GM18870 (cell line): ENCODE data around the gene C14orf93.
"Not testable (repeated sequence)": the region's sequence is repeated elsewhere in the genome, so short reads cannot be mapped to it uniquely, and the experiment has no call there.

Experiments
- ATAC-seq: cut with Tn5 transposase; IDR thresholded peaks from one replicate; pipeline ENCODE4 v1.9.1; 2021; ENCODE audit warnings: moderate library complexity; ENCODE audit not compliant: unreplicated experiment

Gene C14orf93

DNA sequence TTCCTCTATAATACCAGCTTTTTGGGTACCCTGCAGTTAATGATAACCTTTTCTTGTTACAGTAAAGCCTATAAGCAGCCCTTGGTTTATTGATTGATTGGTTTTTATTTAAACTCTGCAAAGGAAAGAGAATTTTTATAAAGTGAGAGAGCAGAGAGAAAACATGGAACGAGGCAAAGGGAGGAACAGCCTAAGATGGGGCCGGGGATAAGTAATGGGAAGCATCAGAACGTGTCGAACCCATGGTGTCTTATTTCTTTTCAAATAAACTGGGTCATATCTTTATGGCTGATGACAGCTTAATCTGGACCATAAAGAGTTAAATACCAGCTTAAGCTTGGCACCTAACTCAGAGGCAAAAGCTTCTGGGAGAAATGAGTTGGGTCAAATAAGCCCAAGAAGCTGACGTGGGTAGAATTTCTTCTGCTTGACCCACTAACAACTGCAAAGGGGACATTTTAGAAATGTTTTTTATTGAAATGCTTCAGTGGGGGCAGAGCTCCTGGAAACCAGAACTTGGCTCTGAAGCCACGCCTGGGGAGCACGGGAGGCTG lies 12.0 kb upstream of the C14orf93 start:
- ATAC-seq: no peak

DNA sequence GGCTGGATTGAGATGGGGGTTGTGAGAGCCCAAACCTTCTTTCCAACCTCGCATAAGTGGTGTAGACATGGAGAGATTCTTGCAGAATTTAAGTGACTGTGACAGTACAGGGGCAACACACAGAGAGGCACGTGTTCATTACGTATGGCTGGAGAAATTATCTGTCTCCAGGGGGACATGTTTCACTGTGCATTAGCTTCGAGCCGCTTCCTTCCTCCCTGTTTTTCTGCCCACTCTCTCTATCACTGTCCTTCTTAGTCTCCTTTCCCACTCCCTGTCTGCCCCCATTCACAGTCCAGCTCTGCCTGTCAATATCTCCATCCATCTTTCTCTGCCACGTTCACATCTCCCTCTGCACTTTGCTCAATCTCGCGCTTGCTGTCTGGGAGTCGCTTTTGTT lies 11.5 kb upstream of the C14orf93 start:
- no peak for ATAC-seq

DNA sequence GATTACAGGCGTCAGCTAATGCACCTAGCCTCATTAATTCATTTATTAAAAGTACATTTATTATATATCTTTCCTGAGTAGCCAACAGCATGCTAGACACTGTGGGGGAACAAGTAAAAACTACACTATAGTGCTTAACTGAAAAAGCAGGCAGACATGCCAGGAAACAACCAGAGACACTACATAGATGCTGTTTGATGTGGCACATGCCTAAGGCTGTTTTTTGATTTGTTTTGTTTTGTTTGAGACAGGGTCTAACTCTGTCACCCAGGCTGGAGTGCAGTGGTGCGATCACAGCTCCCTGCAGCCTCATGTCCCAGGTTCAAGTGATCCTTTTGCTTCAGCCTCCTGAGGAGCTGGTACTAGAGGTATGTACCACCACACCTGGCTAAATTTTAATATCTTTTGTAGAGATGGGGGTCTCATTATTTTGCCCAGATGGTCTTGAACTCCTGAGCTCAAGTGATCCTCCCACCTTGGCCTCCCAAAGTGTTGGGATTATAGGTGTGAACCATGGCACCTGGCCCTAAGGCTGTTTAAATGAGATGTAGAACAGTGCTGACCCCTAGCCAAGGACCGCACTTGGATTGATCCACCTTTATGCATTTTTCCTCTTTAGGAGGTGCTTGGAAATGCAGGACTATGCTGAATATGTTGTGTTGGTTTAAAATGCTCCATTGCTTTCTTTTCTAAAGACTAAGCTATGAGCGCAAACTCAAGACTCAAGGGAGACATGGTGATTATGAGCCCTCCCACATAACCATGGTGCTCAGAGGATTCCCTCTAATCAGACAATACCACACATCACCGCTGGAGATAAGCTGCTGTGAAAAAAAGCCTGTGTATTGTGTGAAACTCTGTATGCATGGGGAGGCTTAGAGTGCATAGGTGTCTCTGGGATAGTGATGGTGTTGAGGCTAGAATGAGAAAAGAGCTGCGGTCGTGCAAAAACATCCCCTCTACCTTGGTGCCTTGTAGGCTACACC lies 10.5 kb upstream of the C14orf93 start:
- ATAC-seq: no peak

DNA sequence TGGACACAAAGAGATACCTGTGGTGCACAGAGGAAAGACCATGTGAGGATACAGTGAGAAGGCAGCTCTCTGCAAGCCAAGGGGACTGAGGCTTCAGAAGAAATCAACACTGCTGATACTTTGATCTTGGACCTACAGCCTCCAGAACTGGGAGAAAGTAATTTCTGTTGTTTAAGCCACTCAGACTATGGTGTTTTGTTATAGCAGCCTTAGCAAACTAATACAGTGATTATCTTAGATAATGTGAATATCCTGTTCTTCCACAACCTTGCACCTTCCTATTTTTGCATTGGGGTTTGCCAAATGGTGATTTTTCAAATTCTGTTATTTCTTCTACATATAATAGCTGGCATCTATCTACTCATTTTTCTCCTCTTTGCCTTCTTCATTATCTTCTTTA lies 8.2 kb upstream of the C14orf93 start:
- ATAC-seq: no peak

DNA sequence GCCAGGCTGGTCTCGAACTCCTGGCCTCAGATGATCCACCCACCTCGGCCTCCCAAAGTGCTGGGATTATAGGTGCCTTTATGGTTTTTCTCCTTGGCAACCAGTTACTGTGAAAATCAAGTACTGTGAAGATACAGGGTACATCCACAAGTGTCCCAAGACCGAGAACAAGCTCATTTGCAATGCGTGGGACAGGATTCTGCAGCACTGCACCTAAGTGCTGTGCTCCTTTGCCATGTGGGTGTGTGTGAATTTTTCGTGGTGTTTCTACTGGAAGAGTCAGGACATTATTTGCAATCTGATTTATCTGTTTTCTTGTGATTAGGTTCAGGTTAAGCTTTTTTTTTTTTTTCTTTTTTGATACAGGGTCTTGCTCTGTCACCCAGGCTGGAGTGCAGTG lies 7.1 kb upstream of the C14orf93 start:
- no peak for ATAC-seq

DNA sequence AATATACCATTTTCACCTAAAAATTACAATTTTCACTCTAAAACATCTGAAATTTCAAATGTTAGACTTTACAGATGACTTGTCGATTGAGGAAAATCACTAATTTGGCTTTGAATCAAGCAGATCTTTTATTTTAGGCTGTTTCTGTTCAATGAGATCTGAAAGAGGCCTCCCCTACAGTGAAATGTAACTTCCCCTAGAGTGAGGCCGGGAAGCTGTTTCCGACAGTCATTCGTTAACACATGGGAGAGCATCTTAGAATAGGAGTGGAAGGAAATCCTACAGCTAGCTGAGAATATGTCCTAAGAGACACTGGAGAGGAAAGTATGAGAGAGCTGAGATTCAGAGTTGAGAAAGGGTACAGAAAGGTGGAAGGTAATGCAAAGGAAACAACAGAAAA lies 5.7 kb upstream of the C14orf93 start:
- no peak for ATAC-seq

DNA sequence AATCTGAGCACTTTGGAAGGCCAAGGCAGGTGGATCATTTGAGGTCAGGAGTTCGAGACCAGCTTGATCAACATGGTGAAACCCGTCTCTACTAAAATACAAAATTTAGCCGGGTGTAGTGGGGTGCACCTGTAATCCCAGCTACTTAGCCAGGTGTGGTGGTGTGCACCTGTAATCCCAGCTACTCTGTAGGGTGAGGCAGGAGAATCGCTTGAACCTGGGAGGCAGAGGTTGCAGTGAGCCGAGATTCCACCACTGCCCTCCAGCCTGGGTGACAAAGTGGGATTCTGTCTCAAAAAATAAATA lies 3.8 kb upstream of the C14orf93 start:
- ATAC-seq: not testable (repeated sequence)

DNA sequence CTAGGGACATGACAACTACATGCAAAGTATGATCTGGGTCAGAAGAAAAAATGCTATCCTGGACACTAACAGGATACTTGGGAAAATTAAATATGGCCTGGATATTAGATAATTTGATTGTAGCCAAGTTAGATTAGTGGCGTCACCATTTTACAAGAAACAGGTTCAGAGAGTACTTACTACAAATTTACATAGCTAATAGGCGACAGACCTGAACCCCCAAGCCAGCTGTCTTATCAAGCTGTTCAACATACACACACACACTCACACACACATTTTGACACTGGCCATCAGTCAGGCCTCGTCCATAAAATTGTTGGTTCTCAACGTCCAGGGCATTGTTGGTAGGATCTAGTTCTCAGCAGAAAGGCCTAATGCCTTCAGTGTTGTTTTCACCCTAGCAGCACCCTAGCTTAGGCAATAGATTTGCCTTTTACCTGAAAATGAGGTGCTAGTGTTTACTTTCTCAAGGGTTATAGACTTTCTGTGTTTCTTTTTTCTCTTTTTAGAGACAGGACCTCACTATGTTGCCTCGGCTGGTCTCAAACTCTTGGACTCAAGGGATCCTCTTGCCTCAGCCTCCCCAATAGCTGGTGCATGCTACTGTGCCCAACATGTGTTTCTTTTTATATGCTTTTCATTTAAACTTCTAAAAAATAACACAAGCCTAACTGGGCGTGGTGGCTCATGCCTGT lies 3.3 kb upstream of the C14orf93 start:
- ATAC-seq: no peak

DNA sequence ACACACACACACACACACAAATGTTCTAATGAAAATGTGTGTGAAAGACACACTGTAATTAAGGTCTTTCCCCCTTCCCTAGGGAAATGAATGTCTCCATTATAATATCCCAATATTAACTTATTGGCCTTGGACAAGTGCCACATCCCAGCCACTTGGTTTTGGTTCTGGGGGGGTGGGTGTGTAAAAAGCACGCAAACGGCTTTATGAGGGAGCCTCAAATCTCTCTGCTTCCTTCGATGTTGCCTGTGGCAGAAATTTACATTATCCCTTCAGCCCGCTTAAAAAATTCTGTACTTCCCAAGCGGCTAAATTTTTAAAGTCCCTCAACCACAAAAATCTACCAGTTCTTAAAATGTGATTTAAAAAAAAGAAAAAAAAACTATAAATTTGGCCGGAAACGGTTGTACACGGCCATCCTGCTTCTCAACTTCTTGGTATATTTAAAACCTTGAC lies 432 bp downstream of the C14orf93 start:
- no peak for ATAC-seq

DNA sequence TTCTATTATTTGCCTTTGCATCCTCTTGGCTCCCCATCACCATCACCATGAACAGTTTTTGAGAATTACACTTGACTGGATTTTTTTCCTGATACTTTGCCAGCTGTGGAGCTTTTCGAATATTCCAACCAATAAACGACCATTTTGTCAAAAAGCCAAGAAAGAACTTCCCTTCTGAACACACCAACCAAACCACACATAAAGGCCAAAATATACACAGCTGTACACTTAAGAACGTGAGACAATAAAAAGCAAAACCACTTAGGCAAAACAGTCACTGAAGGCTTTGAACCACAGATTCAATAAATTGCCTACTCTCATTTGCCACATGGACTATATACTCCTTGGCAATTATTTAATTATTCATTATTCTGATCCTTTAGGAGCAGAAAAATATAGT lies 1.1 kb downstream of the C14orf93 start:
- no peak for ATAC-seq

DNA sequence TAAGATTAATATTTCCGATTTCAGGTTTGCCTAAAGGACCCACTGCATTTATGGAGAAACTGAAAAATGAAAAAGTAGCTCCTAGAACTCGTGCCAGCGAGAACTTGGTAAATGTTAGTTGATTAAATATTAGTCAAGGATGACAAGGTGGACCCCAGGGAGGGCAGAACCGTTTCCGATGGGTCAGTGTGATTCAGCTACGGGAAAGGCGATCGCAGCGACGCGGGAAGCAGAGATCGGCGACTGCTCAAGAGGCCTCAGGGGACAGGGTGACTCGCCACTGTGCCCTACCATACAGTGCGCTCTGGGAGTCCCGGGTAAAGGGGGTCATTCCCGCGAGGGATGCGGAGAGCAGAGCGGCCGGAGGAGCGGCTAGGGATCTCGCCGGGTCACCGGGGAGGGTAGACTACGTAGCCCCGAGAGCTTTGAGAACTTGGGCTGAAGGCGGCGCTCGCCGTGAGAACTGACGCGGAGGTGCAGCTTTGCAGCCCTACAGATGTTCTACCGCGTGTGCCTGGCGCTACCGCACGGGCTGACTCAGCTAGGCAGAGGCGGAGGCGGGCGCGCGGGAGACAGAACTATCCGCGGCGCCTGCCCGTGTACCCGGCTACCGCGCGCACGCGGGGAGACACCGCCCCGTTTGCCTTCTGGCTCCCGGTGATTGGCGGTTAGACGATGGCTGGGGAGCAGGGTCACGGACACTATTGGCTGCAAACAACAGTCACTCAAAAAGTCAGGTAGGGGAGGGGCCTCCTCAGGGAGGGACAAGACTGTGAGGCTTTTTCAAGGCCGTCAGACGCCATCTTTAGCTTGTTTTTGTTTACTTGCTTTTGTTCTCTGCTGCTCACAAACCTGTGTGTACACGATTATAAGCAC lies 3.2 kb downstream of the C14orf93 start:
- ATAC-seq: peak; percentile 94

DNA sequence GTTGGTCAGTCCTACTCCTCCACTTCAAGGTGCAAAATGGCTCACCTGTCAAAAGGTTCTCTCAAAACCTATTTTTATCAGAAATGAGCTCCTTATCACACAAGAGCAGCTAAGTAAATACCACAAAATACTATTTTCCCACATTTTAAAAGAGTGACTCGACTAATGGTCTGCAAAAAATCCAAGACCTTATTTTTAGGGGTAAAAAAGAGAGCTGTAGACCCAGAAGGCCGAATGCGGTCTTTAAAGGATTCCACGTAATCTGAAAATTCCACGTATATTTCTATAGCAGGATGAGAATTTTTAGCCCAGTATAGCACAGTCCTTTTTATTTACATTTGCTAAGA lies 3.8 kb downstream of the C14orf93 start:
- no peak for ATAC-seq

DNA sequence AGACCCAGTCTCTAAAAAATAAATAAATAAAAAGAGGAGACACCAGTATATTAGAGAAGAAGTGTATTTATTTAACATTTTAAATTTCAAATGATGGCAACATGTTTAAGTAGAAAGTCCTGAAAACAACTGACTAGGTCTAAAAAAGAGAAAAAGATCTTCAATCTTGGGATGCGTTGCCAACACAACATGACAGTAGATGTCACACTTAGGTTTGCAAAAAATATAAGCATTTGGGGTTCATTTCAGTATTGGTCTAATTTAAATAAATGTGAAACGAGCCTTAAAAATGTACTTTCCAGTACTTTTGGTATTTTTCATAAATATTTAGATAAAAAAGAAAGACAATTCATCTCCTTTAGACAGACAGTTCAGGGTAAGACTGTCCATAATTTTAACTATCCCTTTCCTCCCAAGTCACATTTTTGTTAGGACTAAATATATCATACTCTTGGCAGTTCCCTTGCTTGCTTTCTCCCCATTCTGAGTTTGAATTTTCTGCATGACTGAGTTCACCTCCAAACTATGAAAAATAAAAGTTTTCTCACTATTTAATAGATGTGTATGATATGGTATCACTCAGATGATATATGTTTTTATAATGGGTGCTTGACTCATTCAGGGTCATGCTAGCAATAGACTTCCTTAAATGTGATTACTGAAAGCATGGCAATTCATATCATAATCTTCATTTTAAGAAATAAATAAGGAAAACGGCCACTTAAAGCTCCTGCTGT lies 4.3 kb downstream of the C14orf93 start:
- no peak for ATAC-seq

DNA sequence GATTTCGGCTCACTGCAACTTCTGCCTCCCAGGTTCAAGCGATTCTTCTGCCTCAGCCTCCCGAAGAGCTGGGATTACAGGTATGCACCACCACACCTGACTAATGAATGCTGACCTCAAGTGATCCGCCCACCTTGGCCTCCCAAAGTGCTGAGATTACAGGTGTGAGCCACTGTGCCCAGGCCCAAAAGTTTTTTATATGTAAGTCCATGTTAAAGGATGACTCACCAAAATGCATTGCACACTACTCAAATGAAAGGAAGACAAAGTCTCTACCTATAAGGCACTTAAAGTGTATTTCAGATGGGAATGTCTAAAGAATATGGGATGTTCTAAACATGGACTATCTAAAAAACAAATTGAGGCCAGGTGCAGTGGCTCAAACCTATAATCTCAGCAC lies 5.7 kb downstream of the C14orf93 start:
- ATAC-seq: not testable (repeated sequence)

DNA sequence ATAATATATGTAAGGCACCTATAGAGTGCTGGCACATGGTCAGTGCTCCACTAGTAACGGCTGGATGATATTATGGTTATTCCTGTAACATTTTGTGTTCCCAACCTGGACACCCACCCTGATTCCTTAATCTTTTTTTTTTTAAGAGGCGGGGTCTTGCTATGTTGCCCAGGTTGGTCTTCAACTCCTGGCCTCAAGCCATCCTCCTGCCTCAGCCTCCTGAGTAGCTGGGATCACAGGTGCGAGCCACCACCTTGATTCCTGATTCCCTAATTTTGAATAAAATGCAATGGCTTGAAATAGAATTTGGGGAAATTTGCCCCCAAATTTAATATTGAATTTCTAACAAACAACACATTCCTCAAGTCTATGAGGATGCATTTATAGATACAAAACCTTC lies 7.4 kb downstream of the C14orf93 start:
- ATAC-seq: no peak

DNA sequence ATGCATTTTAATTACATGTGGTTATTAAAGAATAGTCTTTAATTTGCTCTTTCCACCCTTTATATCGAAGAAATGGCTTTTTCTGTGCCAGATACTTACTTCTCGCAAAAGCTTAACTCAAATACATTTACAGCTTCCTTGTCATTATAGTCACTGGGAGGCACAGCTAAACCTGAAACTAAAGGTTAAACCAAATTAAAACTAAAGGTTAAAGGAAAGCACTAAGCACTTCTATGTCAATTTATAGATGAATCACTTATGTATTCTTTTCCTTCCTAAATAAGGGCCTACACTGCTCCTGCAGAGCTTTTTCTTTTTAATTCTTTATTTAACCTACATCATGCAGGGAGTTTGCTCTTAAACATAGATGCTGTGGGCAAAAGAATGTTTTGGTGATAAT lies 9.1 kb downstream of the C14orf93 start:
- ATAC-seq: no peak

DNA sequence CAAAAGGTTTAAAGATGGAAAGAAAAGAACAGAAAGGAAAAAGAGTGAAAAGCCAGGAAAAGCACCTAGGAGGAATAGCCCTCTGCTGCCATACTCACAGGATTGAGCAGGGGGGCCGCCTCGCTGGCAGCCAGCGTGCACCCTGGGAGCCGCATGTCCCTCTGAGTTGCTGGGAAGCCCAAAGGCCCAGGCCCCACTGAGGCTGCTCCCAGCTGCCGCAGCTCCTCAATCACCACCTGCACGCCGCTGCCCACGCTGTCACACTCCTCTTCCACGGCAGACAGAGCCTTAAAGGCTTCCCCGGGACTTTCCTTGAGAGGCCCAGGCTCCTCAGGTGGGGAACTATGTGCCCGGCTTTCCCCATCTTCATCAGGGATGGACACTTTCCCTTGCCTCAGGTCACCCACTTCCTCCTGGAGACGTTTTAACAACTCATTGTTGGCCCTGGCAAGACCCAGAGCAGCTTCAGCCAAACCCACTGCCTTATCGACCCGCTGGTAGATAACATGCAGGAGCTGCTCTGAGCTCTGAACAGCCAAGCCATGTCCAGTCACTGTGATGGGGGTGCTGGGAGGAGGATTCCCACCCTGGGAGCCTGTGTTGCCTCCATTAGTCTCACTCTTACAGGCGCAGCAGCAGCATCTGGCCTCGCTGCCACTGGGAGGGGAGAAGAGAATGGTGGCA lies 11.5 kb downstream of the C14orf93 start:
- ATAC-seq: no peak

DNA sequence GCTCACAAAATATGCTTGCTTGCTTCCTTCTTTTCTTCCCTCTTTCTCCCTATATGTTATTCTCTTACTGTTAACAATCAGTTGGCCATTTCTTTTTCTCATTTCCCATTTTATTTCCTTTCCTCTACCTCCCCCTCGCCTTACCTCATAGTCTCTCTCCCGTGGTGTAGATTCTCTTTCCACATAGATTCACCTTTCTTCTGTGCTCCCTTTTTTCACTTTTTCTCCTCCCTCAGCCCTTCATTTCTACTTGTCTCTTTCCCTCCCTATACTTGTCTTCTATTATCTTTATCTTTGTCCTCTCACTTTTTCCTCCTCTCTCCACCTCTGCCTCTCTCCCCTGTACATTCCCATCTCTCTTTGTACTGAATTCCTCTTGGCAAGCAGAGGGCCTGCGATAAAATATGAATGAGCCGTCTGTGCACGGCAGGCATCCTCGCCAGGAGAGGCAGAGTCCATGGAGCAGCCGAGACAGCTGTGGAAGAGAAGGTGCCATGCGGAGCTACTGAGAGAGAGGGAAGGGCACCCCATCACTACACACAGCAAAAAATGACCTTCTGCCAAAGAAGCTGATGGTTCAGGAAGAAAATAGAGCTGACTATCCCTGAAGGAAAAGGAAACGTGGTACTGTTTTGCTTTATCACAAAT lies 12.1 kb downstream of the C14orf93 start:
- ATAC-seq: no peak
